K562 (cell line): ENCODE results near the gene TRRAP. TPM values are rescaled to one million over a fixed set of nuclear protein-coding genes. Genes with fewer than 3 reads are reported as not detected.

ENCODE experiments used
- ATAC-seq: fragments of 200-7000 bp; cut with Tn5 transposase; 3 replicates; pipeline ENCODE4 v1.9.1; 2020; ENCODE audit warnings: moderate library complexity
- BruUV-seq: library from RNA; stranded (reverse); fragments of 400-500 nt; replicated peaks from 2 replicates; lab custom pipeline; 2021; lab: Mats Ljungman, UMichigan
- CTCF ChIA-PET: fragments of 300-600 bp; formaldehyde crosslinking; extraction: SDS; loops from one replicate; lab custom pipeline; 2021; ENCODE audit warnings: low intra/inter-chr PET ratio; lab: Yijun Ruan, JAX
- POLR2A ChIA-PET: fragments of 300-600, 350-650 bp; sonication (Branson Sonifier 250); formaldehyde crosslinking; extraction: SDS; loops from one replicate; lab custom pipeline; 2021; ENCODE audit warnings: antibody characterized with exemption, inconsistent platforms; lab: Yijun Ruan, JAX
- DNase-seq, 4 experiments: peaks; one replicate each; pipeline versions ENCODE4 v3.0.0 to v3.0.0-alpha.2; 2011 to 2018; ENCODE audit warnings: low spot score in 3 of 4, mixed read lengths in 3 of 4; ENCODE audit errors: extremely low read depth in 1 of 4
- FAIRE-seq: peaks from 2 replicates; lab custom pipeline; 2011; peaks lifted over from hg19 to GRCh38; lab: Jason Lieb, UNC
- H2AFZ ChIP-seq: 2 replicates; pipeline ENCODE4 v1.6.0; 2011; ENCODE audit warnings: low read depth, low read length, control low read depth, inconsistent platforms
- H3K27ac ChIP-seq: fragments of 200-600 bp; 3 replicates; pipeline ENCODE4 v1.8.0; 2011; ENCODE audit warnings: low read depth, mild to moderate bottlenecking, control low read depth, inconsistent platforms, low read length, moderate library complexity, mixed read lengths; ENCODE audit errors: extremely low read depth
- H3K27me3 ChIP-seq, 2 experiments: fragments of 300-600 bp in 1 of 2; 2 replicates in 1 of 2; 3 replicates in 1 of 2; pipeline versions ENCODE4 v1.6.0 to v1.8.0; 2011; ENCODE audit warnings: inconsistent platforms in 2 of 2, low read length in 2 of 2, mild to moderate bottlenecking in 1 of 2, mixed read lengths in 1 of 2, moderate library complexity in 1 of 2; ENCODE audit not compliant: control insufficient read depth in 2 of 2, insufficient read depth in 2 of 2
- H3K36me3 ChIP-seq: fragments of 300-600 bp; 3 replicates; pipeline ENCODE4 v1.8.0; 2011; ENCODE audit warnings: mild to moderate bottlenecking, low read length, inconsistent platforms; ENCODE audit not compliant: control insufficient read depth, insufficient read depth
- H3K4me1 ChIP-seq, 2 experiments: fragments of 200-600 bp in 1 of 2; replicated peaks in 1 of 2; 2 replicates in 1 of 2; 3 replicates in 1 of 2; pipeline versions ENCODE4 v1.5.1 to v1.8.0; 2011; ENCODE audit warnings: inconsistent platforms in 2 of 2, low read length in 2 of 2, mild to moderate bottlenecking in 1 of 2, mixed read lengths in 1 of 2, moderate library complexity in 1 of 2; ENCODE audit not compliant: control insufficient read depth in 2 of 2, insufficient read depth in 2 of 2
- H3K4me2 ChIP-seq: 2 replicates; pipeline ENCODE4 v1.6.1; 2011; ENCODE audit warnings: low read length, control low read depth, inconsistent platforms, mixed read lengths; ENCODE audit not compliant: insufficient read depth
- H3K4me3 ChIP-seq: fragments of 200-600 bp; sonication (generic), shearing (Covaris generic); 2 replicates; pipeline ENCODE4 v1.5.1; 2016; ENCODE audit warnings: control low read depth, inconsistent platforms
- H3K79me2 ChIP-seq: fragments of 200-600 bp; 3 replicates; pipeline ENCODE4 v1.8.0; 2011; ENCODE audit warnings: low read length, inconsistent platforms; ENCODE audit not compliant: control insufficient read depth, insufficient read depth
- H3K9ac ChIP-seq, 2 experiments: 2 replicates each; pipeline versions ENCODE4 v1.6.0 to v1.6.1; 2011; ENCODE audit warnings: low read depth in 2 of 2, low read length in 2 of 2, control low read depth in 1 of 2, inconsistent platforms in 1 of 2, mild to moderate bottlenecking in 1 of 2, mixed read lengths in 1 of 2; ENCODE audit not compliant: insufficient read depth in 1 of 2
- H3K9me1 ChIP-seq: one replicate; pipeline ENCODE4 v1.6.0; 2011; ENCODE audit warnings: inconsistent platforms, mild to moderate bottlenecking, low read length, moderate library complexity; ENCODE audit not compliant: control insufficient read depth, insufficient read depth
- H3K9me3 ChIP-seq: replicated peaks from 2 replicates; pipeline ENCODE4 v1.5.1; 2011; ENCODE audit warnings: low read depth, low read length, inconsistent platforms; ENCODE audit not compliant: control insufficient read depth, insufficient read depth
- H4K20me1 ChIP-seq: replicated peaks from 2 replicates; pipeline ENCODE4 v1.6.1; 2011; ENCODE audit warnings: low read length, inconsistent platforms, mixed read lengths; ENCODE audit not compliant: control insufficient read depth, insufficient read depth
- NELFE ChIP-seq: IDR thresholded peaks from 2 replicates; pipeline ENCODE4 v1.6.1; 2011; ENCODE audit warnings: mild to moderate bottlenecking; ENCODE audit not compliant: insufficient read depth, insufficient read length
- SIN3B ChIP-seq: fragments of 450-650 bp; IDR thresholded peaks from 2 replicates; pipeline ENCODE4 v1.6.1; 2017; ENCODE audit warnings: low read depth, mild to moderate bottlenecking, moderate library complexity
- SREBF1 ChIP-seq: fragments of 150-350 bp; IDR thresholded peaks from 2 replicates; pipeline ENCODE4 v1.6.1; 2014; ENCODE audit warnings: antibody characterized with exemption, low read depth, low read length, borderline replicate concordance
- WHSC1 ChIP-seq: IDR thresholded peaks from one replicate; pipeline ENCODE4 v1.6.1; 2012; ENCODE audit warnings: low read length, control low read depth, inconsistent platforms
- ZNF184 ChIP-seq: sonication (generic); formaldehyde crosslinking; IDR thresholded peaks from 2 replicates; pipeline ENCODE4 v1.5.0; 2020; ENCODE audit warnings: missing genetic modification reagents
- WGBS: fragments of 100-300 bp; shearing (Covaris generic); methylation state at CpG from one replicate; pipeline ENCODE4 v1.1.6; 2016; ENCODE audit warnings: low coverage, mixed read lengths; ENCODE audit not compliant: insufficient coverage; ENCODE audit errors: missing lambda C conversion rate; 5-methylcytosine and 5-hydroxymethylcytosine counted together
- in situ Hi-C: fragments of 300-500 bp; cut with MboI; formaldehyde crosslinking; loops from 4 replicates; pipeline ENCODE4 v1.15.0; 2018; ENCODE audit warnings: inconsistent platforms, mixed read lengths
- intact Hi-C: fragments of 100-400 bp; cut with micrococcal nuclease; formaldehyde crosslinking; loops from 2 replicates; pipeline ENCODE4 v1.14.2; 2022
- polyA plus RNA-seq, 8 experiments: library from polyadenylated mRNA; depleted of rRNA in 4 of 8; stranded (reverse) in 5 of 8; unstranded in 3 of 8; fragments of >200 nt; fragmentation: Nextera tagmentation in 2 of 8; fragmentation: Illumina TruSeq in 1 of 8; extraction: Ambion mirVana in 2 of 8; extraction: Trizol in 1 of 8; gene quantifications; 2 replicates each; pipeline versions ENCODE4 v1.2.1 to v1.2.3, GENCODE V29; 2011 to 2014; ENCODE audit warnings: inconsistent platforms in 1 of 8, missing spikeins in 1 of 8
- total RNA-seq, 7 experiments: library from RNA; depleted of rRNA in 6 of 7; stranded (reverse); fragments of >200 nt in 6 of 7; fragmentation: Illumina TruSeq in 2 of 7; extraction: Trizol in 2 of 7; gene quantifications; 2 replicates each; pipeline versions ENCODE4 v1.2.1 to v1.2.3, GENCODE V29; 2011 to 2021; ENCODE audit warnings: low replicate concordance in 1 of 7
- TF ChIP-seq, protein P1 (sequence below): sonication (generic); formaldehyde crosslinking; IDR thresholded peaks from 2 replicates; pipeline ENCODE4 v1.4.0; 2020; ENCODE audit warnings: mild to moderate bottlenecking, missing genetic modification reagents

The TRRAP gene
- total and polyA plus RNA-seq, 9 of the 15 experiments (the other 6 are each of a cell fraction or from before 2014, with no cell fraction given): 1.3 to 47.2 (median 9.7) TPM

DNA sequence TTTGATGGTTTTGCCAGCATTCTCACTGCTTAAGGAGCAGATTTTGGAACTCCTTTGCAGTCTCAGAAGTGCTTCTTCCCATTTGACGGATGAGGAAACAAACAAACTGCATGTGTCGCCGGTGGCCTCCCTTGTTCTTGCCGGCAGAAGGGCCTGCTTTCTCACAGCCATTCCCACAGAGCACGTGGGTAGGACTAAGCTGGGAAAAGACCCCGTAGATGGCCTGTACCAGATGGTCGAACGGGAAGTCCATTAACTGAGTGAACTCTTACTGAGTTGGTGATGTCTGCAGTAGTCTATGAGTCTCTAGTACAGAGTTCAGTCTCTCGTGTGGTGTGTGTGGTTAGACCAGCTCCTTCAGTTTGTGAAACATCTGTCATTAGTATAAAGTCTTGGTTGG is 131.9 kb downstream of the TRRAP start:
- no peak overlapping the region for H3K4me3 ChIP-seq
- no peak for TF ChIP-seq SIN3B
- no peak for TF ChIP-seq WHSC1
- TF ChIP-seq NELFE: no peak
- no peak for TF ChIP-seq SREBF1
- TF ChIP-seq, protein P1, sequence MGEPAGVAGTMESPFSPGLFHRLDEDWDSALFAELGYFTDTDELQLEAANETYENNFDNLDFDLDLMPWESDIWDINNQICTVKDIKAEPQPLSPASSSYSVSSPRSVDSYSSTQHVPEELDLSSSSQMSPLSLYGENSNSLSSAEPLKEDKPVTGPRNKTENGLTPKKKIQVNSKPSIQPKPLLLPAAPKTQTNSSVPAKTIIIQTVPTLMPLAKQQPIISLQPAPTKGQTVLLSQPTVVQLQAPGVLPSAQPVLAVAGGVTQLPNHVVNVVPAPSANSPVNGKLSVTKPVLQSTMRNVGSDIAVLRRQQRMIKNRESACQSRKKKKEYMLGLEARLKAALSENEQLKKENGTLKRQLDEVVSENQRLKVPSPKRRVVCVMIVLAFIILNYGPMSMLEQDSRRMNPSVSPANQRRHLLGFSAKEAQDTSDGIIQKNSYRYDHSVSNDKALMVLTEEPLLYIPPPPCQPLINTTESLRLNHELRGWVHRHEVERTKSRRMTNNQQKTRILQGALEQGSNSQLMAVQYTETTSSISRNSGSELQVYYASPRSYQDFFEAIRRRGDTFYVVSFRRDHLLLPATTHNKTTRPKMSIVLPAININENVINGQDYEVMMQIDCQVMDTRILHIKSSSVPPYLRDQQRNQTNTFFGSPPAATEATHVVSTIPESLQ: no peak
- no peak for TF ChIP-seq ZNF184 (CRISPR knock-in tag)
- TF ChIP-seq, all 486 proteins: peak for 0
- whole genome bisulfite sequencing: 92% methylated on average over 9 of the region's 9 CpGs
- Histone ChIP-seq H4K20me1 (no peaks in the 10 kb centered on the region), H3K79me2 (no peaks in the 10 kb centered on the region), H3K9me1 (no peaks in the 10 kb centered on the region), H3K36me3 (peaks cover 88% of the 10 kb centered on the region), H2AFZ (no peak overlapping the region), H3K9ac (peak overlapping the region in 1 of 2 experiments; percentile 47; a peak in 1 of 4 replicates), H3K4me2 (no peak overlapping the region), H3K27me3 (no peaks in the 10 kb centered on the region), H3K27ac (no peak overlapping the region), H3K4me1 (peaks cover 0 to 6% of the 10 kb centered on the region in 2 experiments; a peak in 1 of 5 replicates), H3K9me3 (no peaks in the 10 kb centered on the region)
- ChIA-PET POLR2A (no interaction called here), CTCF (no interaction called here)
- intact Hi-C loops: no loop called here
- no TSS peak for BruUV-seq
- no peak for DNase-seq
- ATAC-seq: no peak
- no peak for FAIRE-seq
- in situ Hi-C loops: no loop called here
